GM10266 (cell line): Measurements from ENCODE around the gene YIPF7.
A peak's percentile ranks its signal among the peaks of the same experiment; 100 is the strongest.

Source experiments
- DNase-seq: peaks from one replicate; pipeline ENCODE4 v3.0.0; 2012; ENCODE audit errors: extremely low spot score
- CTCF ChIP-seq: IDR thresholded peaks from 2 replicates; pipeline ENCODE4 v1.5.1; 2012; ENCODE audit warnings: mild to moderate bottlenecking, low read depth; ENCODE audit not compliant: control insufficient read depth, insufficient read depth; ENCODE audit errors: missing control alignments

Gene YIPF7

DNA sequence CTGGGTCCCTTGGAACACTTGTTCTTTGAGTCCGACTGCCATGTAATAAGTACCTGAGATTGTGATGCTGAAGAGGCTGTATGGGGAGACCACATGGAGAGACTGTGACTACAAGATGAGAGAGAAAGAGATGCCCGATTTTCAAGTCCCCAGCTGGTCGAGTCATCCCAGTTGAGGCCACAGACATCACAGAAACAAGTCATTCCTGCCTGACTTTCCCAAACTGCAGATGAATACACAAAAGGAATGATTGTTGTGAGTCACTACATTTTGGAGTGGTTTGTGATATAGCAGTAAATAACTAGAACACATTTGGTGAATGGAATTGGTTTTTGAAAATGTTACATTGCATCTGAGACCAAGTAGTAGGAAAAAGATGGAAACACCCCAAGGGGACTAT lies 9.0 kb upstream of the YIPF7 start:
- no peak for DNase-seq

GRCh38 chr4:44652002-44652401 lies 577 bp upstream of the YIPF7 start:
- no peak for DNase-seq
- no peak for TF ChIP-seq CTCF

More for the DNA sequence above, 9.0 kb upstream of the YIPF7 start:
- TF ChIP-seq CTCF = no peak

DNA sequence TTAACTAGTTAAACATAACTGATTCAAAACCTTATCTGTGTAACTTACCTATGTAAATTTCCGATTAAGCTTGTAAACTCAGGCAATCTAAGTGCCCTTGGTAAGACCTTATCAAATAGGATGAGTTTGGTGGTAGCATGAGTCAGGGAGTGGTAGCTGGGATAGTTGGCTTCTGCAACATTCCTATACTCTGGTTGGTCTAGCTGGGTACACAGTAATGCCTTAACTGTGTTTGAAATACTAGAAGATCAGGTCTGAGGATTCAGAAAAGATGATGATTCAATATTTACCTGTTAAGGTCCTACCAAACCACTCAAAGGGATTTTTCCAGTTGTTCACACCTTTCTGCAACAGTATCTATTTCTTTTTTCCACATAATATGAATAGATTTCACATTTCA lies 5.3 kb downstream of the YIPF7 start:
- no peak for DNase-seq
- no peak for TF ChIP-seq CTCF

DNA sequence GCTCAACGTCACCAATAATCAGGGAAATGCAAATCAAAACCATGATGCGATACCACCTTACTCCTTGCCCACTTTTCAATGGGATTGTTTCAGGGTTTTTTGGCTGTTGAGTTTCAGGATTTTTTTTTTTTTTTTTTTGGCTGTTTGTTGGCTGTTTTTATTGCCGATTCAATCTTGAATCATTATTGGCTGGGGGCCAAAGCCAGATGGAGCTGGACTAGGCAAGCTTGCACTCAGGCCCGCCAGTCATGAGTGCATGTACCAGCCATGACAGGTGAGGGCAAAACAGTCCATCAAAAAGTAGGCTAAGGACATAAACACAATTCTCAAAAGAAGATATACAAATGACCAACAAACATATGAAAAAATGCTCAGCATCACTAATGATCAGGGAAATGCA lies 13.3 kb downstream of the YIPF7 start:
- TF ChIP-seq CTCF = no peak
- no peak for DNase-seq

GRCh38 chr4:44632733-44633132 lies 18.7 kb downstream of the YIPF7 start:
- DNase-seq = no peak
- no peak for TF ChIP-seq CTCF

DNA sequence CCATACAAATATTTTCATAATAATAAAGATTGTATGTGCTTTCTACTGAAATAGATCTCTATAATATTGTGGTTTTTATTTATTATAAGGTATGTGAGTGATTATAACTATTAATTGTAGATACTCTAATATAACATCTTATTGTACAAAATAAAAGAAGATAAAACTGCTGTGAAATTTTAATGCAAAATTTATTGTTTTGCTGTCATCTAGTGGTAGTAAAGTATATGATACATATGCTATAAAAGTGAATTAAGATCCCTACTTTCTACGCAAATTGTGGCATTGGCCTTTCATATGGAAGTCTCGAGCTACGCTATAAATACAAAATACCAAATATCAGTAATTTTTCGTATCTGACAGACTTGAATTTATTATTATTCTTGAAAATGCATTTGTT lies 19.3 kb downstream of the YIPF7 start:
- DNase-seq = no peak
- no peak for TF ChIP-seq CTCF

DNA sequence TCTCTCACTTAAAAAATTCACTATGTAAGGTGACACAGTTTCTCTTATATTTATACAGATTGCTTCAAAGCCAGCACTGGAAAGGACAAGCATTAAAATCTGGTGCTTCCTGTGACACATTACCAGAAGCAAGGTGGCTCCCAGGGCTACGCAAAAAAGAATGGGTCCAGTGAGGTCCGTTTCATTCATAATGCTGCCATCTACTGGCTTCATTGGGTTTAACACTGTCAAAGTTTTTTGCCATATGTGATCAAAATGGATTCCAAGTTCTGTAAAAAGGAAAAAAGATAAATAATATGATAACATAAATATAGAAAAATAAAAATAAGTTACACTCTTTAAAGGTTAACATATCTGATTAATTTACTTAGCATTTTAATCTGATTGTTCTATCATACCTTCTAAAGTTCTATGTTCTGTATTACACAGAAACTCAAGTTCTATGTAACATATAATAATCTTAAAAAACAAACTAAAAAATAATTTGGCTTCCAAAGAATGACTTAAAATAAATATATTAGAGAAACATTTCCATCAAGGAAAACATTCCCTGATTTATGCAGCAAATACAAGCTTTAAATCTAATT lies 22.1 kb downstream of the YIPF7 start:
- DNase-seq = peak; percentile 43
- TF ChIP-seq CTCF = peak; percentile 72
